Heart right ventricle (tissue), 16 donors: ENCODE data around the gene RCAN2. TPM values are rescaled to one million over a fixed set of nuclear protein-coding genes. Genes with fewer than 3 reads are reported as not detected.

ENCODE experiments used
- ATAC-seq, 8 donors: fragments of 200-7000 bp; cut with Tn5 transposase; one replicate each; pipeline ENCODE4 v1.9.1; 2020; ENCODE audit warnings: mild to moderate bottlenecking in 8 of 8, moderate library complexity in 8 of 8, moderate number of reproducible peaks in 1 of 8
- DNase-seq, 2 donors: peaks; one replicate each; pipeline ENCODE4 v3.0.0-alpha.2; 2020
- H3K27ac ChIP-seq, 10 donors: fragments of 200-600 bp; sonication (generic) in 2 of 10; one replicate each; pipeline versions ENCODE4 v1.5.0 to v1.8.0; 2020 to 2022; ENCODE audit warnings: mild to moderate bottlenecking in 3 of 10
- H3K27me3 ChIP-seq, 7 donors: fragments of 200-600 bp; one replicate each; pipeline ENCODE4 v1.8.0; 2021 to 2022; ENCODE audit warnings: mild to moderate bottlenecking in 2 of 7
- H3K36me3 ChIP-seq, 9 donors: fragments of 200-600 bp; sonication (generic) in 1 of 9; one replicate each; pipeline versions ENCODE4 v1.5.0 to v1.8.0; 2020 to 2022; ENCODE audit warnings: mild to moderate bottlenecking in 2 of 9
- H3K4me1 ChIP-seq, 9 donors: fragments of 200-600 bp; sonication (generic) in 1 of 9; one replicate each; pipeline versions ENCODE4 v1.5.0 to v1.8.0; 2020 to 2022; ENCODE audit warnings: mild to moderate bottlenecking in 4 of 9
- H3K4me3 ChIP-seq, 10 donors: fragments of 200-600 bp; sonication (generic) in 2 of 10; one replicate each; pipeline versions ENCODE4 v1.5.0 to v1.8.0; 2020 to 2022; ENCODE audit warnings: mild to moderate bottlenecking in 7 of 10, moderate library complexity in 2 of 10
- H3K9me3 ChIP-seq, 11 donors: fragments of 200-600 bp in 10 of 11; sonication (generic) in 2 of 11; one replicate each; pipeline versions ENCODE4 v1.5.0 to v1.8.0; 2013 to 2022; ENCODE audit warnings: mild to moderate bottlenecking in 2 of 11, control low read depth in 1 of 11, moderate library complexity in 1 of 11
- WGBS, 2 donors: extraction: QIAGEN DNeasy Blood & Tissue Kit; methylation state at CpG; one replicate each; pipeline ENCODE4 v1.1.7; 2013; ENCODE audit warnings: inconsistent platforms in 1 of 2; 5-methylcytosine and 5-hydroxymethylcytosine counted together
- intact Hi-C, 10 donors: fragments of 100-400 bp; cut with DNase I; formaldehyde crosslinking; loops; one replicate each; pipeline versions ENCODE4 v1.11.1 to v1.14.2; 2022
- polyA plus RNA-seq, 2 donors: library from polyadenylated mRNA; stranded (reverse); fragments of 200-250 nt; gene quantifications; one replicate each; pipeline ENCODE4 v1.2.3, GENCODE V29; 2013
- total RNA-seq, 10 donors: library from RNA; stranded (reverse); fragmentation: NEBNext Ultra II Directional in 3 of 10; extraction: Animal tissue kit (Norgen Biotek cat#: 25700) in 3 of 10; gene quantifications; one replicate each; pipeline versions ENCODE4 v1.2.1 to v1.2.4, GENCODE V29; 2021 to 2023
- TF ChIP-seq, protein P1 (sequence below), 9 donors: fragments of 200-600 bp; sonication (generic) in 2 of 9; IDR thresholded peaks; one replicate each; pipeline versions ENCODE4 v1.5.0 to v1.8.0; 2021 to 2022; ENCODE audit warnings: antibody characterized with exemption in 9 of 9, mild to moderate bottlenecking in 5 of 9, moderate library complexity in 1 of 9
- donor health status: Arrhythmogenic right ventricular cardiomyopathy.
- donor health status: ischemic (EF 13 %, LVEDD 7.1; RV severe dilation, severe dysfunction).
- donor health status: healthy with polysubstance abuse.
- donor health status: DM: no; HTN: yes; CAD: no.
- donor health status: DM: no; HTN: no; CAD: no.
- donor health status: ischemic (EF 25% LVEDD 6.9; RV normal size, moderate dysfunction).
- donor health status: ischemic (EF 25% LVEDD 5.7; RV mildly dilated, moderate dysfunction).
- donor health status: healthy.
- donor health status: DM: yes; HTN: yes; CAD: no.
- donor health status: Ischemic cardiomyopathy.
- donor health status: ischemic (EF 35%, LVEDD 5.7; RV mildly dilated, moderate dysfunction).
- donor health status: nonischemic (EF 11% LVEDD 7.7; RV severe dilation, severe dysfunction).
- donor health status: DM: yes; HTN: yes; CAD: no.
- donor health status: PGD.
- donor health status: ischemic (EF 29% LVEDD 5.4; RV normal size, mild dysfunction).
- donor health status: nonischemic (EF 23%, LVEDD 6.1; RV moderate dilation, normal function).

The RCAN2 gene
- total and polyA plus RNA-seq, 12 donors, result 51.0 to 352 (median 298) TPM

GRCh38 chr6:46207174-46207573, 284.1 kb downstream of the RCAN2 start:
- WGBS, 2 donors, result 91 to 94% methylated on average over 3 of the region's 3 CpGs
- ATAC-seq (peak in 5 of 8 donors; percentile 25 to 72 (median 48)), DNase-seq (no peak)
- Histone ChIP-seq H3K27me3 (no peaks in the 10 kb centered on the region), H3K27ac (no peak overlapping the region), H3K9me3 (peaks cover 0 to 5% (median 0%) of the 10 kb centered on the region in 11 donors), H3K4me1 (no peaks in the 10 kb centered on the region), H3K36me3 (no peaks in the 10 kb centered on the region), H3K4me3 (no peak overlapping the region)
- TF ChIP-seq, protein P1, sequence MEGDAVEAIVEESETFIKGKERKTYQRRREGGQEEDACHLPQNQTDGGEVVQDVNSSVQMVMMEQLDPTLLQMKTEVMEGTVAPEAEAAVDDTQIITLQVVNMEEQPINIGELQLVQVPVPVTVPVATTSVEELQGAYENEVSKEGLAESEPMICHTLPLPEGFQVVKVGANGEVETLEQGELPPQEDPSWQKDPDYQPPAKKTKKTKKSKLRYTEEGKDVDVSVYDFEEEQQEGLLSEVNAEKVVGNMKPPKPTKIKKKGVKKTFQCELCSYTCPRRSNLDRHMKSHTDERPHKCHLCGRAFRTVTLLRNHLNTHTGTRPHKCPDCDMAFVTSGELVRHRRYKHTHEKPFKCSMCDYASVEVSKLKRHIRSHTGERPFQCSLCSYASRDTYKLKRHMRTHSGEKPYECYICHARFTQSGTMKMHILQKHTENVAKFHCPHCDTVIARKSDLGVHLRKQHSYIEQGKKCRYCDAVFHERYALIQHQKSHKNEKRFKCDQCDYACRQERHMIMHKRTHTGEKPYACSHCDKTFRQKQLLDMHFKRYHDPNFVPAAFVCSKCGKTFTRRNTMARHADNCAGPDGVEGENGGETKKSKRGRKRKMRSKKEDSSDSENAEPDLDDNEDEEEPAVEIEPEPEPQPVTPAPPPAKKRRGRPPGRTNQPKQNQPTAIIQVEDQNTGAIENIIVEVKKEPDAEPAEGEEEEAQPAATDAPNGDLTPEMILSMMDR (IDR thresholded peaks at IDR 0.05), result peak in 4 of 9 donors; percentile 14 to 38 (median 31)
- intact Hi-C loops, result loop anchor here in 7 of 10 donors (2.0 to 10.0 kb wide), 6 partner anchors 110 to 282 kb away; no protein-coding TSS in a partner anchor

DNA sequence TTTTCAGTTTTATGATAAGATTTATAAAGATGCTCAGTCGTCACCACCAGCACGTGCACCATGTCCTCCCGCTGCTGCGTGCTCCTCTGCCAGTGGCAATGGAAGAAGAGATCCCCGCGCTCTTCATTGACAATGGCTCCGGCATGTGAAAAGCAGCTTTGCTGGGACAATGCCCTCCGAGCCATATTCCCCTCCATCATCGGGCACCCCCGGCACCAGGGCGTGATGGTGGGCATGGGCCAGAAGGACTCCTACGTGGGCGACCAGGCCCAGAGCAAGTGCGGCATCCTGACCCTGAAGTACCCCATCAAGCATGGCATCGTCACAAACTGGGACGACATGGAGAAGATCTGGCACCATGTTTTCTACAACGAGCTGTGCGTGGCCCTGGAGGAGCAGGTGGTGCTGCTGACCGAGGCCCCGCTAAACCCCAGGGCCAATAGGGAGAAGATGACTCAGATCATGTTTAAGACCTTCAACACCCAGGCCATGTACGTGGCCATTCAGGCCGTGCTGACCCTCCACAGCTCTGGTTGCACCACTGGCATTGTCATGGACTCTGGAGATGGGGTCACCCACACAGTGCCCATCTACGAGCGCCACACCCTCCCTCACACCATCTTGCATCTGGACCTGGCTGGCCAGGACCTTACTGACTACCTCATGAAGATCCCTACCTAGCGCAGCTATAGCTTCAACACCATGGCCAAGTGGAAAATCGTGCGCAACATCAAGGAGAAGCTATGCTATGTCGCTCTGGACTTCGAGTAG, 286.2 kb downstream of the RCAN2 start:
- peaks cover 0 to 5% (median 0%) of the 10 kb centered on the region in 11 donors for H3K9me3 ChIP-seq
- intact Hi-C loops, result loop anchor here in 6 of 10 donors (5.0 to 10.0 kb wide), 5 partner anchors 108 to 280 kb away; no protein-coding TSS in a partner anchor
- no peak overlapping the region for H3K27ac ChIP-seq
- H3K27me3 ChIP-seq, result no peaks in the 10 kb centered on the region
- ATAC-seq (peak in 2 of 8 donors; percentile 27 to 60), DNase-seq (no peak)
- H3K36me3 ChIP-seq, result no peaks in the 10 kb centered on the region
- 97% methylated on average over 29 of the region's 29 CpGs for WGBS, 2 donors
- no peaks in the 10 kb centered on the region for H3K4me1 ChIP-seq
- no peak overlapping the region for H3K4me3 ChIP-seq
- TF ChIP-seq, protein P1 (IDR thresholded peaks at IDR 0.05), result no peak

DNA sequence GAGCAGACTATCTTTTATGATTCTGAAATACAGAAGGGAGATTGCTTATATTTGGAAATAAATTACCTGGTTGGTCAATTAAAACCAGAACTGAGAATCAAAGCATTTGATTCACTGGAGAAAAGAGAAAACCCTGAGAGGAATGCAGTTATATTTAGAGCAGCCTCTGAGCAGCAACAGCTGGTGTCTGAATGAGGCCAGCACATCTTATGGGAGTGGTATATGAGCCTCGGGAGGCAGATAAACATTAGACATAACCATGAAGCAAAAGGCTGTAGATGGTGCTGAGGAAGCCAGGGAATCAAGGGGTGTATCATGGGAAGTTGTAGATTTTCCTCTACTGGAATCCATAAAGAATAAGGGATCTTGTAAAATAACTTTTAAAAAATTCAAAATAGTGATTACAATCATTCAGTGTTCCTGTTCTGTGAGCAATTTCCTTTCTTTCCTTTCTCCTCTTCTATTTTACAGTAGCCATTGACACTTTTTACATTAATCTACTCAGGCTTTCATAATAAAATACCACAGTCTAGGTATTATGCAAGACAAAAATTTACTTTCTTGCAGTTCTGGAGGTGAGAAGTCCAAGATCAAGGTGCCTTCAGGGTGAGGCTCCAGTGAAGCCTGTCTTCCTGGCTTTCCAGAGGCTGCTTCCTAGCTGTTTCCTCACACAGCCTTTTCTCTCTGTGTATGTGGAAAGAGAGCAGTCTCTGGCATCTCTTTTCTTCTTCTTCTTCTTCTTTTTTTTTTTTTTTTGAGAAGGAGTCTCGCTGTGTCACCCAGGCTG, 287.7 kb downstream of the RCAN2 start:
- ATAC-seq (no peak), DNase-seq (no peak)
- peaks cover 0 to 8% (median 0%) of the 10 kb centered on the region in 9 donors for H3K4me1 ChIP-seq
- H3K27me3 ChIP-seq, result no peaks in the 10 kb centered on the region
- intact Hi-C loops, result loop anchor here in 2 of 10 donors (10.0 kb wide), 2 partner anchors 109 to 279 kb away; no protein-coding TSS in a partner anchor
- no peaks in the 10 kb centered on the region for H3K36me3 ChIP-seq
- H3K9me3 ChIP-seq, result peaks cover 0 to 5% (median 0%) of the 10 kb centered on the region in 11 donors
- 57% methylated on average over 2 of the region's 2 CpGs for WGBS, 2 donors
- no peak overlapping the region for H3K4me3 ChIP-seq
- TF ChIP-seq, protein P1 (IDR thresholded peaks at IDR 0.05), result no peak
- H3K27ac ChIP-seq, result no peak overlapping the region

GRCh38 chr6:46201702-46202101, 289.5 kb downstream of the RCAN2 start:
- no peak overlapping the region for H3K27ac ChIP-seq
- H3K4me1 ChIP-seq, result peaks cover 0 to 8% (median 0%) of the 10 kb centered on the region in 9 donors
- H3K4me3 ChIP-seq, result no peak overlapping the region
- TF ChIP-seq, protein P1 (IDR thresholded peaks at IDR 0.05), result no peak
- DNase-seq (no peak), ATAC-seq (no peak)
- no peaks in the 10 kb centered on the region for H3K27me3 ChIP-seq
- intact Hi-C loops, result loop anchor here in 2 of 10 donors (10.0 kb wide), 2 partner anchors 107 to 277 kb away; no protein-coding TSS in a partner anchor
- no peaks in the 10 kb centered on the region for H3K36me3 ChIP-seq
- 74 to 75% methylated on average over 4 of the region's 4 CpGs for whole genome bisulfite sequencing, 2 donors
- peaks cover 0 to 5% (median 0%) of the 10 kb centered on the region in 11 donors for H3K9me3 ChIP-seq
